Keratinocyte (primary cell): Measurements from ENCODE around the gene HSPG2. TPM values are rescaled to one million over a fixed set of nuclear protein-coding genes. Genes with fewer than 3 reads are reported as not detected.
"Not testable (repeated sequence)": the region's sequence is repeated elsewhere in the genome, so short reads cannot be mapped to it uniquely, and the experiment has no call there.

Experiments
- DNase-seq: peaks from one replicate; pipeline ENCODE4 v3.0.0-alpha.2; 2011; ENCODE audit warnings: low read depth, missing footprints, low spot score
- FAIRE-seq: peaks from 2 replicates; lab custom pipeline; 2011; peaks lifted over from hg19 to GRCh38; lab: Jason Lieb, UNC
- H2AFZ ChIP-seq: 2 replicates; pipeline ENCODE4 v1.6.0; 2012; ENCODE audit warnings: low read length, control low read depth, inconsistent platforms; ENCODE audit not compliant: control insufficient read depth
- H3K27ac ChIP-seq: 2 replicates; pipeline ENCODE4 v1.5.1; 2011; ENCODE audit warnings: low read length; ENCODE audit not compliant: control insufficient read depth, insufficient read depth
- H3K27me3 ChIP-seq: 3 replicates; pipeline ENCODE4 v1.6.0; 2011; ENCODE audit warnings: low read length; ENCODE audit not compliant: control insufficient read depth, insufficient read depth; ENCODE audit errors: extremely low read depth
- H3K36me3 ChIP-seq, 2 experiments: 2 replicates in 1 of 2; 3 replicates in 1 of 2; pipeline ENCODE4 v1.5.1; 2011; ENCODE audit warnings: low read length in 2 of 2, mild to moderate bottlenecking in 1 of 2; ENCODE audit not compliant: control insufficient read depth in 2 of 2, insufficient read depth in 2 of 2; ENCODE audit errors: extremely low read depth in 1 of 2
- H3K4me1 ChIP-seq: 3 replicates; pipeline ENCODE4 v1.5.1; 2011; ENCODE audit warnings: low read length; ENCODE audit not compliant: control insufficient read depth, insufficient read depth; ENCODE audit errors: extremely low read depth
- H3K4me2 ChIP-seq: 3 replicates; pipeline ENCODE4 v1.6.0; 2011; ENCODE audit warnings: low read depth, low read length; ENCODE audit not compliant: control insufficient read depth, insufficient read depth; ENCODE audit errors: extremely low read depth
- H3K4me3 ChIP-seq, 3 experiments: fragments of 200-600 bp in 1 of 3; sonication (generic) in 1 of 3; 2 replicates in 2 of 3; 3 replicates in 1 of 3; pipeline ENCODE4 v1.5.1; 2011 to 2016; ENCODE audit warnings: low read length in 3 of 3, mild to moderate bottlenecking in 3 of 3, control low read depth in 2 of 3, inconsistent platforms in 1 of 3, low read depth in 1 of 3, mixed read lengths in 1 of 3, mixed run types in 1 of 3, moderate library complexity in 1 of 3; ENCODE audit not compliant: control insufficient read depth in 2 of 3, insufficient read depth in 2 of 3; ENCODE audit errors: extremely low read depth in 1 of 3
- H3K79me2 ChIP-seq: 2 replicates; pipeline ENCODE4 v1.6.0; 2012; ENCODE audit warnings: low read length; ENCODE audit not compliant: control insufficient read depth, insufficient read depth
- H3K9ac ChIP-seq: 3 replicates; pipeline ENCODE4 v1.6.0; 2011; ENCODE audit warnings: low read length; ENCODE audit not compliant: control insufficient read depth, insufficient read depth; ENCODE audit errors: extremely low read depth
- H3K9me1 ChIP-seq: 3 replicates; pipeline ENCODE4 v1.6.0; 2011; ENCODE audit warnings: low read length; ENCODE audit not compliant: control insufficient read depth, insufficient read depth; ENCODE audit errors: extremely low read depth
- H3K9me3 ChIP-seq: 2 replicates; pipeline ENCODE4 v1.5.1; 2012; ENCODE audit warnings: low read depth, low read length; ENCODE audit not compliant: control insufficient read depth
- H4K20me1 ChIP-seq: 3 replicates; pipeline ENCODE4 v1.6.0; 2011; ENCODE audit warnings: low read length; ENCODE audit not compliant: control insufficient read depth, insufficient read depth; ENCODE audit errors: extremely low read depth
- CTCF ChIP-seq, 3 experiments: IDR thresholded peaks in 1 of 3; conservative IDR thresholded peaks in 1 of 3; optimal IDR thresholded peaks in 1 of 3; 2 replicates in 2 of 3; 3 replicates in 1 of 3; pipeline versions ENCODE3 to v1.5.1; 2011; ENCODE audit warnings: low read length in 3 of 3, mild to moderate bottlenecking in 3 of 3, moderate library complexity in 2 of 3, control low read depth in 1 of 3, inconsistent platforms in 1 of 3; ENCODE audit not compliant: insufficient read depth in 2 of 3; ENCODE audit errors: extremely low read depth in 1 of 3
- EZH2 ChIP-seq: IDR thresholded peaks from one replicate; pipeline ENCODE4 v1.6.1; 2012; ENCODE audit warnings: inconsistent platforms, mild to moderate bottlenecking, low read length, moderate library complexity
- dilution Hi-C: fragments of 300-500 bp; cut with MboI; formaldehyde crosslinking; loops from one replicate; pipeline ENCODE4 v1.7.0; 2020; ENCODE audit warnings: low sequenced_read_pairs; ENCODE audit not compliant: extremely low pct_ligation_motif_present
- polyA minus RNA-seq, 3 experiments: library from RNA; depleted of rRNA, polyadenylated mRNA; stranded (reverse); fragments of >200 nt; gene quantifications; 1 replicate in 1 of 3; 2 replicates in 1 of 3; 3 replicates in 1 of 3; pipeline ENCODE4 v1.2.3, GENCODE V29; 2011
- polyA plus RNA-seq, 5 experiments: library from polyadenylated mRNA; depleted of rRNA in 3 of 5; stranded (reverse) in 3 of 5; stranded (forward) in 1 of 5; unstranded in 1 of 5; fragments of >200 nt; gene quantifications; 1 replicate in 1 of 5; 2 replicates in 3 of 5; 3 replicates in 1 of 5; pipeline versions ENCODE4 v1.2.1 to v1.2.3, GENCODE V29; 2011 to 2012; ENCODE audit warnings: missing spikeins in 2 of 5, low read depth in 1 of 5, low replicate concordance in 1 of 5

The HSPG2 gene
- 9.0 to 20.7 TPM (median 17.0 TPM) in 3 replicates for polyA plus RNA-seq
- 21.1 TPM for polyA plus RNA-seq (2011; ENCODE audit: low read depth)
- 6.1 and 17.2 TPM in 2 replicates for polyA plus RNA-seq (2011; cell fraction: cytosol; rRNA removed)
- polyA plus RNA-seq (2011; cell fraction: nucleus; rRNA removed) = 139 and 205 TPM in 2 replicates
- 22.9 and 70.8 TPM in 2 replicates for polyA plus RNA-seq (2012; ENCODE audit: low replicate concordance)
- polyA minus RNA-seq = 66.2 to 184 TPM (median 72.6 TPM) in 3 replicates
- 143 TPM for polyA minus RNA-seq (2011; cell fraction: cytosol; rRNA and poly(A)+ RNA removed)
- polyA minus RNA-seq (2011; cell fraction: nucleus; rRNA and poly(A)+ RNA removed) = 388 and 454 TPM in 2 replicates

GRCh38 chr1:21937034-21937371 lies at the start of gene HSPG2:
Gene HSPG2, minus strand, starts transcription at chr1:21937310. Its CDS starts 93 bp downstream, at chr1:21937217.
- peak within 1 kb of the TSS; percentile 90 for H2AFZ ChIP-seq
- FAIRE-seq (no peak), DNase-seq (no peak)
- no peaks in the 10 kb centered on the region for H3K9me3 ChIP-seq
- peak within 1 kb of the TSS; percentile 89 for H3K4me2 ChIP-seq
- no peaks in the 10 kb centered on the region for H3K27me3 ChIP-seq
- H3K9me1 ChIP-seq = peaks cover 2% of the 10 kb centered on the region
- H3K79me2 ChIP-seq = peaks cover 35% of the 10 kb centered on the region
- peak within 1 kb of the TSS; percentile 67 to 74 (median 74) for H3K4me3 ChIP-seq
- peak within 1 kb of the TSS; percentile 85 for H3K9ac ChIP-seq
- peaks cover 65% of the 10 kb centered on the region for H3K4me1 ChIP-seq
- H3K36me3 ChIP-seq = no peaks in the 10 kb centered on the region
- H4K20me1 ChIP-seq = peaks cover 4% of the 10 kb centered on the region
- peak within 1 kb of the TSS; percentile 74 for H3K27ac ChIP-seq
- dilution Hi-C loops = no loop called here
- TF ChIP-seq CTCF (optimal IDR thresholded peaks at IDR 0.05 in 1 of 3, IDR thresholded peaks at IDR 0.05 in 1 of 3, conservative IDR thresholded peaks at IDR 0.05 in 1 of 3; ENCODE audit: extremely low read depth in 1 of 3, insufficient read depth in 2 of 3, low read length in 3 of 3) = no peak
- no peak for TF ChIP-seq EZH2

- H3K9me3 ChIP-seq, DNase-seq, FAIRE-seq, H3K4me1 ChIP-seq, H3K27ac ChIP-seq, H3K4me3 ChIP-seq, H3K9ac ChIP-seq, H2AFZ ChIP-seq, H4K20me1 ChIP-seq, H3K79me2 ChIP-seq, H3K27me3 ChIP-seq, dilution Hi-C loops, H3K36me3 ChIP-seq, H3K9me1 ChIP-seq, H3K4me2 ChIP-seq: not testable (repeated sequence)
Measured at GRCh38 chr1:21986386-21986785, 49.3 kb upstream of the HSPG2 start.

- H3K4me2 ChIP-seq, H3K9me1 ChIP-seq, H3K9ac ChIP-seq, DNase-seq, H3K79me2 ChIP-seq, H3K27me3 ChIP-seq, H3K4me3 ChIP-seq, H3K4me1 ChIP-seq, H3K27ac ChIP-seq, FAIRE-seq, dilution Hi-C loops, H2AFZ ChIP-seq, H3K36me3 ChIP-seq, H4K20me1 ChIP-seq, H3K9me3 ChIP-seq: not testable (repeated sequence)
Measured at GRCh38 chr1:21985893-21986292, 48.8 kb upstream of the HSPG2 start.

GRCh38 chr1:21983539-21983938 lies 46.4 kb upstream of the HSPG2 start:
- H3K36me3 ChIP-seq, H3K4me3 ChIP-seq, H3K9me3 ChIP-seq, H3K9me1 ChIP-seq, H4K20me1 ChIP-seq, H3K27me3 ChIP-seq, H3K4me1 ChIP-seq, H3K79me2 ChIP-seq, H3K27ac ChIP-seq, H3K9ac ChIP-seq, FAIRE-seq, DNase-seq, H2AFZ ChIP-seq, dilution Hi-C loops, H3K4me2 ChIP-seq: not testable (repeated sequence)
